ENCODE measurements around the gene C3orf70.

C3orf70 gene

GRCh38 chr3:185195652-185196051 is 42.8 kb upstream of the C3orf70 start:
- no peak overlapping the region for H3K4me3 ChIP-seq (ENCODE audit: low read depth, low read length)
- no peak for TF ChIP-seq MYC (IDR thresholded peaks at IDR 0.05; ENCODE audit: low read depth, low read length)
- no peak for TF ChIP-seq POLR2A (IDR thresholded peaks at IDR 0.05; ENCODE audit: extremely low read depth, insufficient read length)
- no peak for TF ChIP-seq MAX (IDR thresholded peaks at IDR 0.05; ENCODE audit: low read depth, low read length)
- TF ChIP-seq CTCF (IDR thresholded peaks at IDR 0.05; ENCODE audit: low read depth, low read length), result no peak
- DNase-seq (ENCODE audit: low read depth), result no peak

GRCh38 chr3:185188816-185189215 is 36.0 kb upstream of the C3orf70 start:
- no peak for DNase-seq (ENCODE audit: low read depth)
- no peak for TF ChIP-seq MYC (IDR thresholded peaks at IDR 0.05; ENCODE audit: low read depth, low read length)
- no peak for TF ChIP-seq MAX (IDR thresholded peaks at IDR 0.05; ENCODE audit: low read depth, low read length)
- no peak for TF ChIP-seq CTCF (IDR thresholded peaks at IDR 0.05; ENCODE audit: low read depth, low read length)
- no peak for TF ChIP-seq POLR2A (IDR thresholded peaks at IDR 0.05; ENCODE audit: extremely low read depth, insufficient read length)
- H3K4me3 ChIP-seq (ENCODE audit: low read depth, low read length), result no peak overlapping the region

GRCh38 chr3:185187391-185187790 is 34.5 kb upstream of the C3orf70 start:
- no peak for DNase-seq (ENCODE audit: low read depth)
- no peak for TF ChIP-seq POLR2A (IDR thresholded peaks at IDR 0.05; ENCODE audit: extremely low read depth, insufficient read length)
- TF ChIP-seq CTCF (IDR thresholded peaks at IDR 0.05; ENCODE audit: low read depth, low read length), result no peak
- no peak for TF ChIP-seq MYC (IDR thresholded peaks at IDR 0.05; ENCODE audit: low read depth, low read length)
- no peak for TF ChIP-seq MAX (IDR thresholded peaks at IDR 0.05; ENCODE audit: low read depth, low read length)
- H3K4me3 ChIP-seq (ENCODE audit: low read depth, low read length), result no peak overlapping the region

GRCh38 chr3:185176750-185177359 is 24.0 kb upstream of the C3orf70 start:
- H3K4me3 ChIP-seq (ENCODE audit: low read depth, low read length), result no peak overlapping the region
- peak; percentile 51 for TF ChIP-seq CTCF (IDR thresholded peaks at IDR 0.05; ENCODE audit: low read depth, low read length)
- no peak for TF ChIP-seq MAX (IDR thresholded peaks at IDR 0.05; ENCODE audit: low read depth, low read length)
- no peak for TF ChIP-seq MYC (IDR thresholded peaks at IDR 0.05; ENCODE audit: low read depth, low read length)
- DNase-seq (ENCODE audit: low read depth), result peak; percentile 63

- DNase-seq (ENCODE audit: low read depth), result peak; percentile 91
- TF ChIP-seq POLR2A (IDR thresholded peaks at IDR 0.05; ENCODE audit: extremely low read depth, insufficient read length) (peak; percentile 64), CTCF (IDR thresholded peaks at IDR 0.05; ENCODE audit: low read depth, low read length) (no peak), MAX (IDR thresholded peaks at IDR 0.05; ENCODE audit: low read depth, low read length) (peak; percentile 51; the same call in 1 of the 2 replicates), MYC (IDR thresholded peaks at IDR 0.05; ENCODE audit: low read depth, low read length) (peak; percentile 49)
- peak overlapping the region; percentile 51 for H3K4me3 ChIP-seq (ENCODE audit: low read depth, low read length)
Measured at GRCh38 chr3:185175370-185175987, 22.6 kb upstream of the C3orf70 start.

Data from NB4 (cell line).